HG02852 (cell line): ENCODE measurements around the gene FNDC11.
"Not testable (repeated sequence)": the region's sequence is repeated elsewhere in the genome, so short reads cannot be mapped to it uniquely, and the experiment has no call there.

Source experiments
- ATAC-seq: cut with Tn5 transposase; IDR thresholded peaks from one replicate; pipeline ENCODE4 v1.9.1; 2021; ENCODE audit warnings: mild to moderate bottlenecking, moderate library complexity; ENCODE audit not compliant: unreplicated experiment

Gene FNDC11

GRCh38 chr20:63565021-63565698 lies 11.2 kb downstream of the FNDC11 start:
- ATAC-seq = no peak

- no peak for ATAC-seq
These were observed 11.9 kb downstream of the FNDC11 start for GRCh38 chr20:63565699-63566335.

- ATAC-seq = no peak
These were observed 12.6 kb downstream of the FNDC11 start for GRCh38 chr20:63566395-63567135.

GRCh38 chr20:63567136-63567385 lies 13.1 kb downstream of the FNDC11 start:
- ATAC-seq = no peak

GRCh38 chr20:63567386-63568169 lies 13.6 kb downstream of the FNDC11 start:
- peak; percentile 74 for ATAC-seq

GRCh38 chr20:63568170-63568981 lies 14.4 kb downstream of the FNDC11 start:
- no peak for ATAC-seq

- no peak for ATAC-seq
These were observed 15.3 kb downstream of the FNDC11 start for GRCh38 chr20:63568986-63569949.

- no peak for ATAC-seq
These were observed 16.5 kb downstream of the FNDC11 start for GRCh38 chr20:63570281-63571086.

- not testable (repeated sequence) for ATAC-seq
These were observed 17.1 kb downstream of the FNDC11 start for GRCh38 chr20:63571087-63571478.

- no peak for ATAC-seq
These were observed 18.3 kb downstream of the FNDC11 start for GRCh38 chr20:63572071-63572787.

- ATAC-seq = no peak
These were observed 19.1 kb downstream of the FNDC11 start for GRCh38 chr20:63572788-63573646.

- ATAC-seq = no peak
These were observed 19.7 kb downstream of the FNDC11 start for GRCh38 chr20:63573647-63574131.

- ATAC-seq = no peak
These were observed 20.3 kb downstream of the FNDC11 start, which contains the start of gene HELZ2 for GRCh38 chr20:63574156-63574828. HELZ2 (minus strand) TSS chr20:63574239; CDS start chr20:63572385, 1,854 bp downstream.

GRCh38 chr20:63574829-63575743 lies 21.1 kb downstream of the FNDC11 start:
- no peak for ATAC-seq

- no peak for ATAC-seq
These were observed 22.4 kb downstream of the FNDC11 start for GRCh38 chr20:63576311-63576710.
